Activated naive CD8-positive, alpha-beta T cell treated with anti-CD3 and anti-CD28 coated beads, Interleukin-2, amount 50 U/mL, for 16 hours (primary cell): Measurements from ENCODE around the gene ALB.
"Not testable (repeated sequence)": the region's sequence is repeated elsewhere in the genome, so short reads cannot be mapped to it uniquely, and the experiment has no call there.

Experiments used
- DNase-seq: peaks from one replicate; pipeline ENCODE4 v3.0.0-alpha.2; 2020; ENCODE audit warnings: low read depth, low spot score

ALB gene

GRCh38 chr4:73404042-73404441 lies at the start of gene ALB:
Gene ALB, plus strand, starts transcription at chr4:73404287. Its CDS starts 41 bp downstream, at chr4:73404328.
- no peak for DNase-seq

GRCh38 chr4:73357174-73357573 lies 46.9 kb upstream of the ALB start:
- DNase-seq = not testable (repeated sequence)

DNA sequence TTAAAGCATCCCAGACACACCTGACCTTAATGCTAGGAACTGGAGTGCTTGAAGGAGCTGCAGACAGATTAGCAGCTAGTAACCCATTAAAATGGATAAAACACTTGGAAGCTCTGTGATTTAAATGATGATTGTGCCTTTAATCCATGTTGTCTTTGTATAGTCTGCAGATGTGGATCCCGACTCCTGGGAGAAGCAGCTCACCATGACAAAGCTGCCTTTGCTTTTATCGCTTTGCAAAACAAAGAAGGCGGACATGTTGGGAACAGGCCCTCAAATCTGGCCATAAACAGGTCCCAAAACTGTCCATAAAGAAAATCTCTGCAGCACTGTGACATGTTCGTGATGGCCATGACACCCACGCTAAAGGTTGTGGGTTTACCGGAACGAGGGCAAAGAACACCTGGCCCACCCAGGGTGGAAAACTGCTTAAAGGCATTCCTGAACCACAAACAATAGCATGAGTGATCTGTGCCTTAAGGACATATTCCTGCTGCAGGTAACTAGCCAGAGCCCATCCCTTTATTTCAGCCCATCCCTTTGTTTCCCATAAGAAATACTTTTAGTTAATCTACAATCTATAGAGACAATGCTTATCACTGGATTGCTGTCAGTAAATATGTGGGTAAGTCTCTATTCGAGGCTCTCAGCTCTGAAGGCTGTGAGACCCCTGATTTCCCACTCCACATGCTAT lies 34.4 kb upstream of the ALB start:
- DNase-seq = not testable (repeated sequence)

- no peak for DNase-seq
Observed at GRCh38 chr4:73375328-73375741, 28.8 kb upstream of the ALB start.

GRCh38 chr4:73376251-73376650 lies 27.8 kb upstream of the ALB start:
- DNase-seq = no peak

DNA sequence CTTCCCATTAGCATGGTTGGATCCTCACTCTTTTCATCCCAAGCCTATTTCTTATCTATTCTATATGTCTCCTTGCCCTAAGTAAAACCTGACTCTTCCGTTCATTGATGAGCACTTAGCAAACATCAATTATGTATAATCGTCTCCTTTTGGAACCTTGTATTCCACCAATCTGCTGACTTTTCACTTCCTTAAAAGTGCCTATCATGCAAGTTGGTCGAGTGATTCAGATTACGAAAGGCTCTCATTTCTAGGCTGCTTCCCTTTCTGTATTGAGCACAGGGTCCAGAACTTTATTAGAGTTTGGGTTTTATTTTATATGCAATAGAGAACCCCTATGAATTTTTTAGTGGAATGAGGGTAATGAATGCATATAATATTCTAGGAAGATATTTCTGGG lies 27.1 kb upstream of the ALB start:
- no peak for DNase-seq

DNA sequence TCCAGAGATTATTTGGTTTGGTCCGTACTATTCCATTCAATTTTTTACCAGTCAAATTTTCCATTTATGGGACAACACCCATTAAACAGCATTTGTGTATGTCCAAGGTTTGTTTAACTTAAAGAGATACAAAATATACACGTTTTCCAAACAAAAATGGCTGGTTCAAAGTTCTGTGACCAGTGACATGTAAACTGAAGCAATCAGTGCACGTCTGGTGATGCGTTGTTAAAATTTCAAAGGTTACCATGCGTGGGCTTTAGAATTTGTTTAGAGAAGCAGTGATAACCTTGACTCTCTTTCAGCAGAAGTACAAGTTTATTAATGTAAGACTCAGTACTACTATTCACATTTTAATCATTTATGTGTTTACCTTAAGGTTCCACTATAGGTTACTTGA lies 25.2 kb upstream of the ALB start:
- no peak for DNase-seq

- DNase-seq = no peak
Observed at GRCh38 chr4:73379946-73380345, 24.1 kb upstream of the ALB start.

GRCh38 chr4:73381214-73381613 lies 22.9 kb upstream of the ALB start:
- DNase-seq = no peak

DNA sequence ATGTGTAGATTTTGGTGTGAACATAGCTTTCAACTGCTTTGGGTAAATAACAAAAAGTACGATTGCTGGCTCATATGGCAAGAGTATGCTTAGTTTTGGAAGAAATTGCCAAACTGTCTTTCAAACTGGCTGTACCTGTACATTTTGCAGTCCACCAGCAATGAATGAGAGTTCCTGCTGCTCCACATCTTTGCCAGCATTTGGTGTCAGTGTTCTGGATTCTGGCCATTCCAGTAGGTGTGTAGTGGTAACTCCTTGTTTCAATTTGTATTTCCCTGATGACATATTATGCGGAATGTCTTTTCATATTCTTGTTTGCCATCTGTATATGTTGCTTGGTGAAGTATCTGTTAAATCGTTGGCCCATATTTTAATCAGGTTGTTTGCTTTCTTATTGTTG lies 20.6 kb upstream of the ALB start:
- DNase-seq = no peak

DNA sequence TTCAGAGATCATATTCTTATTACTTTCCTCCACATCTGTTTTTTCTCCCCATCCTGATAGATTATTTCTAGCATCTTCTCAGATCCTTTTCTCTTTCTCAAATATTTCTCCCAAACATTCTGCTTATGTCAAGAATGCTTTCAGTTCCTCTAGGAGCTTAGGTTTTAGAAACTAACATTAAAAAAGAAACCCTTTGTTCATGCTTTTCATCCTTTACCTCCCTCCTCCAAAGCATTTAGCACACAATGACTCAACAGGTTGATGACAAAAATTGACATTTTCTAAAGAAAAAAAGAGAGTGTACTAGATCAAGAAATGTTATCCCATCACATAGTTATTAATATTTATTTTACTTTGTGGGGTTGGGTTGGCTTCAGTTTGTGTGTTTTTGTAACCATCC lies 16.5 kb upstream of the ALB start:
- no peak for DNase-seq

GRCh38 chr4:73388887-73389286 lies 15.2 kb upstream of the ALB start:
- DNase-seq = no peak

GRCh38 chr4:73389663-73390062 lies 14.4 kb upstream of the ALB start:
- not testable (repeated sequence) for DNase-seq

DNA sequence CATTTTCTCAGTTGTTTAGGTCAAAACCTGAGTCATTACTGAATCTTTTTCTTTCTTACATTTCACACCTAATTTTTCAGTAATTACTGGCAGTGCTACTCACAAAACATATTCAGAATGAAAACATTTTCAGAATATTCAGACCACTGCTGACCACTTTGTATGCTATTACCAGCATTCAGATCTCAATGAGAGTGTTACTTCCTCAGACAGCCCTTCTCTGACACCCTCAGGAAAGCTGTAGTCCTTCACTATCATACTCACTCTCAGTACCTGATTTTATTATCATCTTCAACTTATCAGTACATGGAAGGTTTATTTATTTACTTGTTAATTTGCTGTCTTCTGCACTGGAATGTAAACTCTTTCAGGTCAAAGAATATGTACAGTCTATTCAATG lies 12.3 kb upstream of the ALB start:
- no peak for DNase-seq

- DNase-seq = no peak
Observed at GRCh38 chr4:73392936-73393335, 11.2 kb upstream of the ALB start.

- DNase-seq = no peak
Observed at GRCh38 chr4:73396304-73396703, 7.8 kb upstream of the ALB start.

GRCh38 chr4:73396993-73397972 lies 6.8 kb upstream of the ALB start:
- no peak for DNase-seq

DNA sequence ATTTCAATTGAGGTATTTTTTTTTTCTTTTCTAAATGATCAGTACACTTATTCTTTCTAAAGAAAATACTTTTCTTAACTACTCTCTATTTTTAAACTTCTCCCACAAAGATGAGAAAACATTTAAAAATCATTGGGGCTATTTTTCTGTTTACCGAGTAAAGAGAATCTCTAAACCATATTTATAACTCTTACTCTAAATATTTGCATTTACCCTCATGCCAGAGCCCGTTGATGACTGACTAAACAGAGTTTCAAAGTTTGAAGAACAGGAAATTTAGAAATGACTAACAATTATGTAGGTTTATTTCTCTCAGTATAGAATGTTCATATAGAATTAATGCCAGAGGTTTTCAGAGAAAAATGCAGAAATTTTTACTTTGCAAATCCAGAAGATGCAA lies 2.7 kb upstream of the ALB start:
- DNase-seq = no peak

DNA sequence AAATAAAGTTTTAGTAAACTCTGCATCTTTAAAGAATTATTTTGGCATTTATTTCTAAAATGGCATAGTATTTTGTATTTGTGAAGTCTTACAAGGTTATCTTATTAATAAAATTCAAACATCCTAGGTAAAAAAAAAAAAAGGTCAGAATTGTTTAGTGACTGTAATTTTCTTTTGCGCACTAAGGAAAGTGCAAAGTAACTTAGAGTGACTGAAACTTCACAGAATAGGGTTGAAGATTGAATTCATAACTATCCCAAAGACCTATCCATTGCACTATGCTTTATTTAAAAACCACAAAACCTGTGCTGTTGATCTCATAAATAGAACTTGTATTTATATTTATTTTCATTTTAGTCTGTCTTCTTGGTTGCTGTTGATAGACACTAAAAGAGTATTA lies 370 bp downstream of the ALB start:
- no peak for DNase-seq

DNA sequence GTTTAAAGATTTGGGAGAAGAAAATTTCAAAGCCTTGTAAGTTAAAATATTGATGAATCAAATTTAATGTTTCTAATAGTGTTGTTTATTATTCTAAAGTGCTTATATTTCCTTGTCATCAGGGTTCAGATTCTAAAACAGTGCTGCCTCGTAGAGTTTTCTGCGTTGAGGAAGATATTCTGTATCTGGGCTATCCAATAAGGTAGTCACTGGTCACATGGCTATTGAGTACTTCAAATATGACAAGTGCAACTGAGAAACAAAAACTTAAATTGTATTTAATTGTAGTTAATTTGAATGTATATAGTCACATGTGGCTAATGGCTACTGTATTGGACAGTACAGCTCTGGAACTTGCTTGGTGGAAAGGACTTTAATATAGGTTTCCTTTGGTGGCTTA lies 1.1 kb downstream of the ALB start:
- no peak for DNase-seq

- no peak for DNase-seq
Observed at GRCh38 chr4:73406548-73406875, 2.4 kb downstream of the ALB start.

DNA sequence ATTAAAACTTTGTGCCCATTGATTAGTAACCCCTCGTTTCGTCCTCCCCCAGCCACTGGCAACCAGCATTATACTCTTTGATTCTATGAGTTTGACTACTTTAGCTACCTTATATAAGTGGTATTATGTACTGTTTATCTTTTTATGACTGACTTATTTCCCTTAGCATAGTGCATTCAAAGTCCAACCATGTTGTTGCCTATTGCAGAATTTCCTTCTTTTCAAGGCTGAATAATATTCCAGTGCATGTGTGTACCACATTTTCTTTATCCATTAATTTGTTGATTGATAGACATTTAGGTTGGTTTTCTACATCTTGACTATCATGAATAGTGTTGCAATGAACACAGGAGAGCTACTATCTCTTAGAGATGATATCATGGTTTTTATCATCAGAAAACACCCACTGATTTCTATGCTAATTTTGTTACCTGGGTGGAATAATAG lies 3.2 kb downstream of the ALB start:
- DNase-seq = no peak
